NCI-H2081 treated with DMSO at 0.1 percent for 48 hours (cell line): ENCODE measurements around the gene VAT1L.

ENCODE experiments used
- DNase-seq: peaks from one replicate; lab custom pipeline; 2025; lab: John Stamatoyannopoulos, UW

The VAT1L gene

GRCh38 chr16:77784441-77785372 lies 3.7 kb upstream of the VAT1L start:
- no peak for DNase-seq

- DNase-seq: no peak
Observed at GRCh38 chr16:77785373-77785764, 3.0 kb upstream of the VAT1L start.

GRCh38 chr16:77786186-77786847 lies 2.0 kb upstream of the VAT1L start:
- no peak for DNase-seq

GRCh38 chr16:77787452-77787851 lies 912 bp upstream of the VAT1L start:
- DNase-seq: no peak

GRCh38 chr16:77789085-77790008 lies 983 bp downstream of the VAT1L start:
- DNase-seq: no peak

- DNase-seq: no peak
Observed at GRCh38 chr16:77790009-77790372, 1.6 kb downstream of the VAT1L start.

- no peak for DNase-seq
Observed at GRCh38 chr16:77790912-77791311, 2.5 kb downstream of the VAT1L start.

- no peak for DNase-seq
Observed at GRCh38 chr16:77793417-77793816, 5.1 kb downstream of the VAT1L start.

- no peak for DNase-seq
Observed at GRCh38 chr16:77794586-77794985, 6.2 kb downstream of the VAT1L start.

GRCh38 chr16:77801817-77802216 lies 13.5 kb downstream of the VAT1L start:
- no peak for DNase-seq

GRCh38 chr16:77805398-77805797 lies 17.0 kb downstream of the VAT1L start:
- DNase-seq: no peak

- no peak for DNase-seq
Observed at GRCh38 chr16:77807021-77807420, 18.7 kb downstream of the VAT1L start.

- DNase-seq: no peak
Observed at GRCh38 chr16:77812856-77813500, 24.6 kb downstream of the VAT1L start.

GRCh38 chr16:77816293-77816692 lies 27.9 kb downstream of the VAT1L start:
- no peak for DNase-seq

- no peak for DNase-seq
Observed at GRCh38 chr16:77820340-77820739, 32.0 kb downstream of the VAT1L start.

GRCh38 chr16:77822661-77823060 lies 34.3 kb downstream of the VAT1L start:
- DNase-seq: no peak

GRCh38 chr16:77823067-77823466 lies 34.7 kb downstream of the VAT1L start:
- no peak for DNase-seq

- DNase-seq: no peak
Observed at GRCh38 chr16:77825196-77825595, 36.8 kb downstream of the VAT1L start.

GRCh38 chr16:77827032-77827431 lies 38.7 kb downstream of the VAT1L start:
- no peak for DNase-seq

GRCh38 chr16:77833921-77834634 lies 45.7 kb downstream of the VAT1L start:
- DNase-seq: no peak
